Testis (tissue), 3 donors: ENCODE data around the gene SLC35D1. TPM values are rescaled to one million over a fixed set of nuclear protein-coding genes. Genes with fewer than 3 reads are reported as not detected.

Experiments
- DNase-seq: peaks from one replicate; pipeline ENCODE4 v3.0.0-alpha.2; 2019
- H3K27ac ChIP-seq, 2 donors: fragments of 200-600 bp; sonication (generic); one replicate each; pipeline ENCODE4 v1.5.1; 2019
- H3K27me3 ChIP-seq: fragments of 200-600 bp; sonication (generic); one replicate; pipeline ENCODE4 v1.5.1; 2019
- H3K36me3 ChIP-seq: fragments of 200-600 bp; sonication (generic); one replicate; pipeline ENCODE4 v1.5.1; 2017; ENCODE audit warnings: low read depth; ENCODE audit errors: missing control alignments
- H3K4me1 ChIP-seq: fragments of 200-600 bp; sonication (generic); one replicate; pipeline ENCODE4 v1.5.1; 2019
- H3K4me3 ChIP-seq, 2 donors: fragments of 200-600 bp; sonication (generic); one replicate each; pipeline ENCODE4 v1.5.1; 2017 to 2019
- H3K9me3 ChIP-seq: fragments of 200-600 bp; sonication (generic); one replicate; pipeline ENCODE4 v1.5.1; 2017
- CTCF ChIP-seq, 3 experiments: fragments of 450-650 bp in 2 of 3; fragments of 200-600 bp in 1 of 3; sonication (generic) in 1 of 3; IDR thresholded peaks; one replicate each; pipeline ENCODE4 v1.5.1; 2016 to 2019; ENCODE audit warnings: antibody characterized with exemption in 3 of 3, mild to moderate bottlenecking in 2 of 3, moderate library complexity in 1 of 3
- POLR2A ChIP-seq: fragments of 450-650 bp; IDR thresholded peaks from one replicate; pipeline ENCODE4 v1.6.1; 2017; ENCODE audit warnings: antibody characterized with exemption, mild to moderate bottlenecking, moderate library complexity
- WGBS, 2 donors: methylation state at CpG; one replicate each; pipeline ENCODE4 v1.1.5; 2018; 5-methylcytosine and 5-hydroxymethylcytosine counted together
- intact Hi-C: fragments of 100-400 bp; cut with DNase I; formaldehyde crosslinking; loops from one replicate; pipeline ENCODE4 v1.15.1; 2023; ENCODE audit warnings: low total_unique reads
- polyA plus RNA-seq: library from polyadenylated mRNA; stranded (reverse); fragments of 350-450 nt; fragmentation: Illumina TruSeq; extraction: RNeasy Lipid Tissue Mini Kit (QIAGEN cat#74804); gene quantifications from one replicate; pipeline ENCODE4 v1.2.3, GENCODE V29; 2014; ENCODE audit warnings: low read depth, low replicate concordance; ENCODE audit not compliant: insufficient read depth
- total RNA-seq, 2 donors: library from RNA; depleted of rRNA; stranded (reverse); fragments of >200 nt; gene quantifications; one replicate each; pipeline ENCODE4 v1.2.3, GENCODE V29; 2016

SLC35D1 gene
- total and polyA plus RNA-seq, 3 donors from 2014 or later: 11.3 to 17.2 (median 15.5) TPM

DNA sequence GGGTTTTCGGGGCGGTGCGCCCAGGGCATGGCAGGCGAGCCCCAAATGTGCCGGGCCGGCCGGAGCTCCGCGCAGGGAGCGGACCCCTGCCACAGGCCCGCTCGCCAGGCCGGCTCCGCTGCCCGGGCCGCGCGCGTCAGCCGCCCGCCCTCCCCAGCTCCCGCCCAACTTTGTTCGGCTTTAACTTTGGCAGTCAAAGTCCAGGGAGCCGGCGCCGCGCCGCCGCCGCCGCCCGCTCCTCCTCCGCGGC, 488 bp downstream of the SLC35D1 start:
- peak overlapping the region; percentile 85 to 87 for H3K4me3 ChIP-seq
- DNase-seq: peak; percentile 66
- intact Hi-C loops: no loop called here
- WGBS, 2 donors: 1% methylated on average over 25 to 26 of the region's 34 CpGs
- no peaks in the 10 kb centered on the region for H3K9me3 ChIP-seq
- H3K27ac ChIP-seq: peak overlapping the region; percentile 94 to 95
- H3K27me3 ChIP-seq: no peaks in the 10 kb centered on the region
- no peaks in the 10 kb centered on the region for H3K4me1 ChIP-seq
- no peaks in the 10 kb centered on the region for H3K36me3 ChIP-seq
- no peak for TF ChIP-seq POLR2A

DNA sequence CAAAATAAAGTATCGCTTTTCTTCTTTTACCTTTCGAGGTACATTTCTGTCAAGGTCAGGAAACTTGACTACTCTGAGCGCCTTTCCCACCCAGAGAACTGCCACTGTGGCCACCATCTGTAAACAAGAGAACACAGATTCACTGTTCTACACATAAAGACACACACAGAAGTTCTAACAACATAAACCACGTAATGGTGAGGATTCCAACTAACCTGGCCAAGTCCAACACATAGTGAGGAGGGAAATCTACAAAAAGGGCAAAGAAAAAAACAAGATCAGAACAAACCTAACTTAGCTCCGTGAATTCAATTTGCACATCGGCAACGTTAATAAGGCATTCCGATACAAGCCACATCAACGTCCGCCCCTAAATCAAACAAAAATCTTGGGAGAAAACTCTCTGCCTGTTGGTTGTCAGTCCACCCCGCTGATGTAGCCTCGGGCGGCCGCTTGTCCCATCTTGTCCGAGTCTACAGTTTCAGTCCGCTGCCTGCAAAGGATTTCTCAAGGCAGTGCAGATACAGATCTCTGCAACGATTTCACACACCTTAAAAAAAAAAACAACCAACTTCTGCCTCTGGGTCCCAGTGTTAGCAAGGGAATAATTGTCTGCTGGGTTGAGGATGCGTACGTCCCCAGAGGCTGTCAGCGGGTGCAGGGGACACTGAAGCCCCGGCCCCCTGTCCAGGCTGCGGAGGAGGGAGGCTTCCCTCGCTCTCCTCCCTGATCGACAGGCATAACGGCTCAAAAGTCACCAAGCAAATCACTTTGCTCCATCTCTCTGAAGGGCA, 1.0 kb downstream of the SLC35D1 start:
- peak; percentile 60 for DNase-seq
- H3K4me1 ChIP-seq: no peaks in the 10 kb centered on the region
- H3K27ac ChIP-seq: peak overlapping the region; percentile 94 to 95
- WGBS, 2 donors: 2 to 3% methylated on average over 22 to 25 of the region's 25 CpGs
- no peaks in the 10 kb centered on the region for H3K36me3 ChIP-seq
- peak overlapping the region; percentile 85 to 87 for H3K4me3 ChIP-seq
- TF ChIP-seq CTCF (IDR thresholded peaks at IDR 0.05) (no peak), POLR2A (no peak)
- no peaks in the 10 kb centered on the region for H3K27me3 ChIP-seq
- intact Hi-C loops: no loop called here
- H3K9me3 ChIP-seq: no peaks in the 10 kb centered on the region

DNA sequence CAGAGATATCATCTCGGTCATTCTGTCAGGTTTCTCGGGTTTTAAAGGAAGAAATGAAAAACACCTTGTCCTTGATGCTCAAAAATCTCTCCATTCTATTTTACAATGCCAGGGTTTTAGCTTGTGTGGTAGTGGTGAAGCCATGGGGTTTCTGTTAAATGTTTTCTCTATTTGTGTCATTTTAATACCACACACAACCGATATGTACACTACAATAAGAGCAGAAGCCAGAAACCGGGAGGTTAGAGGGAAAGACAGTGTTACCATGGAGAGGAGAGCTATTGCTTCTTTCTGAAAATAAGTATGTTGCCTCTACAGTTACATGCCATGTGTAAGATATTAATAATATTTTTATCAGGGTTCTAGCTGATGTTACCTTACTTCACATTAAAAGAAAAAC, 2.8 kb downstream of the SLC35D1 start:
- Histone ChIP-seq H3K36me3 (no peaks in the 10 kb centered on the region), H3K4me1 (no peaks in the 10 kb centered on the region), H3K9me3 (no peaks in the 10 kb centered on the region), H3K27me3 (no peaks in the 10 kb centered on the region), H3K27ac (no peak overlapping the region), H3K4me3 (no peak overlapping the region)
- intact Hi-C loops: no loop called here
- TF ChIP-seq POLR2A (no peak), CTCF (IDR thresholded peaks at IDR 0.05) (no peak)
- DNase-seq: no peak
- WGBS, 2 donors: 69% methylated on average over 4 of the region's 4 CpGs

- Histone ChIP-seq H3K4me3 (no peak overlapping the region), H3K36me3 (no peaks in the 10 kb centered on the region), H3K27ac (no peak overlapping the region), H3K9me3 (no peaks in the 10 kb centered on the region), H3K4me1 (no peaks in the 10 kb centered on the region), H3K27me3 (no peaks in the 10 kb centered on the region)
- 86 to 91% methylated on average over 4 of the region's 4 CpGs for WGBS, 2 donors
- intact Hi-C loops: no loop called here
- TF ChIP-seq POLR2A (no peak), CTCF (IDR thresholded peaks at IDR 0.05) (no peak)
- DNase-seq: no peak
These were observed 9.2 kb downstream of the SLC35D1 start for GRCh38 chr1:67044631-67045270.

- intact Hi-C loops: no loop called here
- Histone ChIP-seq H3K4me1 (no peaks in the 10 kb centered on the region), H3K9me3 (no peaks in the 10 kb centered on the region), H3K36me3 (no peaks in the 10 kb centered on the region), H3K27me3 (no peaks in the 10 kb centered on the region), H3K4me3 (no peak overlapping the region), H3K27ac (no peak overlapping the region)
- no peak for DNase-seq
- WGBS, 2 donors: 75 to 76% methylated on average over 3 of the region's 3 CpGs
- no peak for TF ChIP-seq CTCF (IDR thresholded peaks at IDR 0.05)
- no peak for TF ChIP-seq POLR2A
These were observed 10.6 kb downstream of the SLC35D1 start for GRCh38 chr1:67043366-67043765.
